GM12801 (cell line): Measurements from ENCODE around the gene NR2C2.

Experiments used
- CTCF ChIP-seq: IDR thresholded peaks from one replicate; pipeline ENCODE4 v1.5.1; 2011; ENCODE audit warnings: control low read depth; ENCODE audit not compliant: insufficient read length; ENCODE audit errors: extremely low read depth

NR2C2 gene

GRCh38 chr3:14923476-14923875 is 23.9 kb upstream of the NR2C2 start:
- TF ChIP-seq CTCF = no peak

GRCh38 chr3:14925729-14926591 is 21.4 kb upstream of the NR2C2 start:
- TF ChIP-seq CTCF = no peak

- no peak for TF ChIP-seq CTCF
Measured at GRCh38 chr3:14926592-14926991, 20.8 kb upstream of the NR2C2 start.

- no peak for TF ChIP-seq CTCF
Measured at GRCh38 chr3:14927308-14927707, 20.1 kb upstream of the NR2C2 start.

- no peak for TF ChIP-seq CTCF
Measured at GRCh38 chr3:14929310-14930074, 17.9 kb upstream of the NR2C2 start.

- TF ChIP-seq CTCF = no peak
Measured at GRCh38 chr3:14933820-14934425, 13.5 kb upstream of the NR2C2 start.
